ENCODE data around the gene TNIK. TPM values are rescaled to one million over a fixed set of nuclear protein-coding genes. Genes with fewer than 3 reads are reported as not detected.

Gene TNIK
- total RNA-seq: 42.2 TPM
- long read RNA-seq, partial matches to known transcripts: 12 of 21 reads
- long read RNA-seq, other reads (novel, unspliced or antisense): 9 of 21 reads

DNA sequence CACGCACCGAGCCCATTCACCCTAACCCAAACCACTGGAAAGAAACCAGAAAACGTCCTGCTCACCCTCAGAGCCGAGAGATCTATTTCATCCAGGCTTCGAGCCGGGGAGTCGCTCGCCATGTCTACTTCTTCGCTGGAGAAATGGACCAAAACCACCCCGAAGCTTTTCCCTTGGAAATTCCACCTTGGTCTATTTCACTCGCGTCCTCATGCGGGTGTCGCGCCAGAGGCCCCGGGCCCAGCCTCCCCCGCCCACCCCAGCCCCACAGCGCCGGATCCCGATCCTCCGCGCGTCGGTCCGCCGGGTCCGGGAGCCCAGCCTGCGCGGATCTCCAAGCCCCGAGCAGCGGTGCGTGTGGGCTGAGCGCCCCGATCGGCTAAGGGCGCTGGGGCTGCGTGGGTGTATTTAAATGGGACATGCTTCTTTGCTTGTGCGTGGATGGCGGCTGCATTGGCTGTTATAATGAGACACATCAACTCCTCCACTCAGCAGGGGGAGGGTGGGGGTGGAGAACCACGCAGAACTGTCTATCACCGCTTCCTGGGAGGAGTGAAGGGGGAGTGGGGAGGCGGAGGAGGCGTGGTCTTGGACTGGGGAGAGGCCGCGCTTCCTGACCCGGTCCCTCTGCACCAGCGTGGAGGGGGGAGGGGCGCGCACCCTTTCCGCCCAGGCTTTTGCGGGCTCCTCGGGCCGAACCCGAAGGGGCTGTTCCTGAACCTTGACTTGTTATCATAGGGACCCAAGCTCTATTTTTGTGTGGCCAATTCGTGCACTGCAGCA lies at the start of gene TNIK:
TSS of gene TNIK (minus strand) at position 464 of the 783 bp plus-strand sequence. CDS start at position 122, 342 bp downstream.
- DNase-seq (ENCODE audit: low spot score): peak; percentile 96
- intact Hi-C loops (cut with DNase I): loop anchor here (1.0 to 10.0 kb wide), 4 partner anchors 65 to 273 kb away; no protein-coding TSS in a partner anchor

DNA sequence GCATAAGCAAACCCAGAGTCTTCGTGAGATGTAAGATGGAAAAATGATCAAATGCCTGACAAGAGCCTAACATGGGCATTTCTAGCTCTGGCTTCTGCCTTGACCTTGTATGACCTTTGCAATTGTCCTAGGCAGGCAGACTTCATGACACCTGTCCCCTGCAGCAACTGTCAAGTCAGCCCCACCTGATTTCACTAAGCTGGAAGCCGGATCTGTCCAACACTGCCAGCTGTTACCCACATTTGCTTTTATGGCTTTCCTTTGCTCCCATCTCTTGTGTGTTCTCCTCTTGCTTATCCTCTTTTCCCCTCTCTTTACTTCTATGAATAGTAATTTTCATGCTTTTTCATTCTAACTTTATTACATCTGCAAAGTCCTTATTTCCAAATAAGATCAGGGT lies 48.5 kb upstream of the TNIK start:
- no peak for DNase-seq (ENCODE audit: low spot score)
- intact Hi-C loops (cut with DNase I): no loop called here

DNA sequence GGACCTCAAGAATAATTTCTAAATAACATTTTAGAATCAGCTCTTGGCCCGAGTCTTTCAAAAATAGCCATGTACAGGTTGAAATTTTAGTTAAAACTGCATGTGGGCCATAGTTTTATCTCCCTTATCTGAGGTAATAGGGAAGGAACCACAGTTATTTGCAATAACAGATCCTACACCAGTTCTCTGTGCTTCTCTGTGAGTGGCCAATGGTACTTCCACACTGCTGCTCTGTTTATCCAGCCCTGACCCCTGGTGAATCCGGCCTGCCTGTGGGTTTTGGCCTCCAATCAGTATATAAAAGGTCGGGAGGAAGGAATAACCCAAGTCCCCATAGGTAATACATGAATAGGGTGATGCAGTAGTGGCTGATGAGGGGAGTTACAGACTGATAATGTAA lies 48.0 kb upstream of the TNIK start:
- DNase-seq (ENCODE audit: low spot score): no peak
- intact Hi-C loops (cut with DNase I): no loop called here

DNA sequence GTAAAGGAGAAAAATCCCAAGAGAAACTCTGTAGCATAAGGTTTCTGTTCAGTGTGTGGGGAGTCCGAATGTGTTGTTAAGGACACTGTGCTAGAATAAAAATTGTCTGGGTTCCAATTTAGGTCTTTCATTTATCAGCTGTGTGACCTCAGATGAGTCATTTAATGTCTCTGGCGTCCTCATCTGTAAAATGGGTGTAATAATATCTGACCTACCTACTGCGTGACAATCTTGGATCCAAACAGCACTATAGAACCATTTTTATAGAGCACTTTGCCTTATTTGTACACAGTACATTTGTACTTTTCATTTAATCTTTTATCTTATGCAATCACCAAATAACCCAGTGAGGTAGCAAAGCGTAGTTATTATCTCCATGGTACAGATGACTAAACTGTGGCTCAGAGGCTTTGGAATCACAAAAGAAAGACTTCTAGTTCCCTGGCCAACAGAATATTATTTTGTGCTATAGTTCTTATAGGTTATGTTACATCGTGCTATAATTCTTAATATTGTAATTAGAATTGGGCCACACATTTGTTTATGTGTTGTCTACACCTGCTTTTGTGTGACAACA lies 46.6 kb upstream of the TNIK start:
- no peak for DNase-seq (ENCODE audit: low spot score)
- intact Hi-C loops (cut with DNase I): no loop called here

DNA sequence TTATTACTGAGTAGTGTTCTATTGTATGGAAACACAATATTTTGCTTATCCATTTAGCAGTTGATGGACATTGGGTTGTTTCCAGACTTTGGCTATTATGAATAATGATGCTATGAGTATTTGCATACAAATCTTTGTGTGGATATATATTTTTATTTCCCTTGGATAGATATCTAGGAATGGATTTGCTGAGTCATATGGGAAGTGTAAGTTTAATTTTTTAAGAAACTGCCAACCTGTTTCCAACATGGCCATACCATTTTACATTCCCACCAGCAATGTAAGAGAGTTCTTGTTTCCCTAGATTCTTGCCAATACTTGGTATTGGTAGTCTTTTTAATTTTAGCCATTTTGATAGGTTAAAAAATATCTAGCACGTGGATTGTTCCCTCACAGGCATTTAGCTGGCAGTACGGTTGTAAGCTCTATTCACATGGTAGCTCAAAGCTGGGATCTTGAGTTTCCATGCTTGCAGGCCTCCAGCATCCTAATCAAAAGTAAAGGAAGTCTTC lies 45.7 kb upstream of the TNIK start:
- intact Hi-C loops (cut with DNase I): no loop called here
- DNase-seq (ENCODE audit: low spot score): no peak

DNA sequence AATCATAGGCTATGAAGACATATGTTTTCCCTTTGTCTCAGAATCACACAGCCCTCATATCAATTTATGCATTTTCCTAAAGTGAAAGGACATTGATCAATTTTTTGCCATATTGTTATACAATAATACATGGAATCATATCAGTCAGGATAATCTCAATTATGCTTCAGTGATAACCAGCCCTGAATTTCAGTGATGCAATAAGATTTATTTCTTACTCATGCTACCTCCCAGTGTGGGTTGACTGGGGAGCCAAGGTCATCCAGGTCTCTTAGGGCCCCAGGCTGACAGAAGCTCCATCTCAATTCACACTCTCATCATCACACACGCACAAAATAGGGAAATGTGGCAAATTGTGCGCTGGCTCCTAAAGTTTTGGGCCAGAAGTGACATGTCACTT lies 44.2 kb upstream of the TNIK start:
- DNase-seq (ENCODE audit: low spot score): no peak
- intact Hi-C loops (cut with DNase I): no loop called here

DNA sequence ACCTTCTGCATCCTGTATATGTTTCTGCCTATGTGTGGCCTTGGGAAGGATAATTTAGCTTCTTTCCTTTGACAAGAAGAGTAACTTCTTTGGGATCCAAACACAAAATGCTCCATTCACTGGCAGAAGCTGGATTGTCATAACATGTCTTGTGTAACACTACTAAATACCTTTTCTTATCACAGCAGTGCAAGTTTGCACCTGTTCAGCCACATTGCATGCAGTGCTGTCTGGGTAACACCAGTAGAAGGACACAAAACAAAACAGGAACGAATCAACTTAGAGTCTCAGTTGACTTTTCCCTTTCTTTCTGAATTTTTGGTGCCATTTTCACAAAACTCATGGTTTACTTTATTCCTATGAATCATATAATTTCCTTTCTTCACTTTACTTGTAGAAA lies 43.6 kb upstream of the TNIK start:
- intact Hi-C loops (cut with DNase I): no loop called here
- DNase-seq (ENCODE audit: low spot score): no peak

DNA sequence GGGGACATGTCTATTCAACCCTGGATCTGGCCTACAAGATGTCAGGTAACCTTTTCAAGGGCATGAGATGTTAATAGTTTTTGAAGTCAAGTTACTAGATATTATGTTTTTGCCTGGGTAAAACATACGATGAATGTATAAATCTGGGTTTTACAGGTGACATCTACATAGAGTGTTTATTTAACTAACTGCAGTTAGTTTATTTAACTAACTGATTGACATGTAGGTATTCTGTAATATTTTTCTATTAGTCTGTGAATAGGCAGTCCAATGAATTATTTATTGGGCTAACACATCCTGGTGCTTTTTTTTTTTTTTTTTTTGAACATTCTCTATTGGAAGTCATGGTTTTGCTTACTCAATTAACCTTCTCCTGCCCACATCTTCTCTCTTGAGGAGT lies 38.7 kb upstream of the TNIK start:
- DNase-seq (ENCODE audit: low spot score): no peak
- intact Hi-C loops (cut with DNase I): no loop called here

DNA sequence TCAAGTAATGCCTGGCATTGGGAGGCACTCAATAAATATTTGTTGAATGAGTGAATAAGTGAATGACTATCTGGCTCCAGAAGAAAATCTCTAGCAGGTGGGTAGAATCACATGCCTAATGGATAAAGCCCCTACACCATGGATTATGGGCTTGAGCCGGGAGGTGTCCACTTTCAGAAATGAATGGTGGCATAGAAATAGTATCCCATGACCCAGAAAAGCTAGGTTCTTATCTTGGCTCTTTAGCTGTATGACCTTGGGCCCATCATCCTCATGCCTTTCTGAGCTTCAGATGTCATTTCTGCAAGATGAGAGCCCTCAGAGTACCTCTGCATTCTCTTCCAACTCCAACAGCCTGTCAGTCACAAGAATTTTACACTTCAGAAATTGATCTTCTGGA lies 37.3 kb upstream of the TNIK start:
- intact Hi-C loops (cut with DNase I): no loop called here
- no peak for DNase-seq (ENCODE audit: low spot score)

DNA sequence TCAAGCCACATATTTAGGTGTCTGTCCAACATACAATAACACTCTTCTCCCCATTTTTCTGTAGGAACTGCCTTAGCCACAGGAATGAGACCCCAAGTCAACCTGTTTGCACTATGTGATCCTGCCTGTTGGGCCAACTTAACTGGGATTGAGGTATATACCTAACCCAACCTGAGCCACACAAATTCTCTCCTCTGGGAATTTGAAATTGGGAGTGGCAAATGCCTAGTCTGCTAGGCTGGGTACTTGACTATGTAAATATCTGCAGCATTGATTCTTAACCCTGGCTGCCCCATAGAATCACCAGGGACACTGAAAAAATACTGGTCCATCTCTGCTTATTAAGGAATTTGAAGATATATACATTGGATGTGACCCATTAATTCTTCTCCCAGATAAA lies 35.2 kb upstream of the TNIK start:
- intact Hi-C loops (cut with DNase I): no loop called here
- DNase-seq (ENCODE audit: low spot score): no peak

DNA sequence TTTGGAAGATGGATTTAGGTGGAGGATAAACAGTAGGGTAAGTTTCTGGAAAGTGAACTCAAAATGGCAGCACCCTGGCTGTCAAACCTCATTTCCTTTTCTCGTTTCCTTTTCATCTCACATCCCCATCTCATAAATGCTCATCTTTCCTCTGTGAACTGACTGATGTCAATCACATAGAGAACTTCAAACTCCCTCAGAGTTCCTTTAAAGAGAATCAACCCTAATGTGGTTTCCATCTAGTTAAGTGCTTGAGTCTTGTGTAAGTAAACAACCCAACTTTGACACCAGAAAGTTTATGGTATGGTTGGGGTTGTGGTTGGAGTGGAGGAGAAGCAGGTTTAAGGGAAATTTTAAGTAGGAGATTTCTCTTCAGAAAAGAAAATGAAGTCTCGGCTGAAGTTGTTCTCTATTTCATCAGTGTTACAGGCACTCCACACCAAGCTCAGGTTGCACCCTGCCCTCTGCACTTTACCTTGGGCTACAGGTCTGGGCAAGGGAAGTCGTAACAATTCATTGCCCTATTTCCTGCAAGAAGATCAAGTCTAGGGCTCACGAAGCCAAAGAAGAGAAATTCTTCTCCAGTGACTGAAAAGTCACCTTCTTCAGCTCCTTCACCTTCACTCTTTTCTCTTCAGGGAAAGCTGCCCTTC lies 34.4 kb upstream of the TNIK start:
- DNase-seq (ENCODE audit: low spot score): no peak
- intact Hi-C loops (cut with DNase I): no loop called here

DNA sequence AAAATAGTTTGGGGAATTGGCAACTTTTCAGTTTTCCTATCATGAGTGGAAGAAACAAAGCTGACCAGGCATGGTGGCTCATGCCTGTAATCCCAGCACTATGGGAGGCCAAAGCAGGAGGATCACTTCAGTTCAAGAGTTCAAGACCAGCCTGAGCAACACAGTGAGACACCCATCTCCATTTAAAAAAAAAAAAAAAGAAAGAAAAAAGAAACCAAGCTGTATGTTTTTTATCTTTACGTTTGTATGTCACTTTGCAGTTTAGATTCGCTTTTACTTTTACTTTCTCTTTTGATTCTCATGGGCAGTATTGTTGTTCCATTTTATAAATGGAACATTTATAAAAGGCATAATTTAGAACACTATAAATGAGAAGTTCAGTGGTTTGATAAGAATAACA lies 31.2 kb upstream of the TNIK start:
- DNase-seq (ENCODE audit: low spot score): no peak
- intact Hi-C loops (cut with DNase I): no loop called here

DNA sequence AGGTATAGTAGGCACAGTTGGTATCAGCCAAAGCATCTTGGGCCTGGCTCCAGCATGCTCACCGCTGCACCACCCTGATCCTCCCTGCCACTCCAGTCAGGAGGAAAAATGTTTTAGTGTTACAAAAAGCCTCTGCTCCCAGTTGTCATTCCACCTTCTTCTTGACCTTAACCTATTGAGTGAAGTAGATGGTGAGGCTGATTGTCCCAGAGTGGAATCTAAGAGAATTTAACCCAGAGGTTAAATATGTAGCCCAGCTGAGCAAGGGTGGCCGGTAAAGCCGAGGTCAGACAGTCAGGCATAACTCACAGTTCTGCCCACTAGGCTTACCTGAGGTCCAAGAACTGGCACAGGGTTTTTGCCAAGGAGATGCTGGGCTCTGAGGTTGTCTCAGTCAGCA lies 30.7 kb upstream of the TNIK start:
- DNase-seq (ENCODE audit: low spot score): no peak
- intact Hi-C loops (cut with DNase I): no loop called here

DNA sequence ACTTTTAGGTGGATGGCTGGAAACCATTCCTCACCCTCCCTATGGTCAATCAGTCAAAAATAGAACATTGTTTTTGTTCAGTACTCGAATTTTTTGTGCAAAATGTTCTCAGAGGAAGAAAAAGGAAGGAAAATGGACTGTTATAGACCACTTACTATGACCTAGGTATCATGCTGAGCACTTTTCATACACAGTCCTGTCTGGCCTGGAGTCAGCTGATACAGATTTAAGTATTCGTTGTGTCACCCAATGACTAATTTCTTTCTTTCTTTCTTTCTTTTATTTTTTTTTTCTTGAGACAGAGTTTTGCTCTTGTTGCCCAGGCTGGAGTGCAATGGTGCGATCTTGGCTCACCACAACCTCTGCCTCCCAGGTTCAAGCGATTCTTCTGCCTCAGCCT lies 29.1 kb upstream of the TNIK start:
- intact Hi-C loops (cut with DNase I): no loop called here
- DNase-seq (ENCODE audit: low spot score): no peak

DNA sequence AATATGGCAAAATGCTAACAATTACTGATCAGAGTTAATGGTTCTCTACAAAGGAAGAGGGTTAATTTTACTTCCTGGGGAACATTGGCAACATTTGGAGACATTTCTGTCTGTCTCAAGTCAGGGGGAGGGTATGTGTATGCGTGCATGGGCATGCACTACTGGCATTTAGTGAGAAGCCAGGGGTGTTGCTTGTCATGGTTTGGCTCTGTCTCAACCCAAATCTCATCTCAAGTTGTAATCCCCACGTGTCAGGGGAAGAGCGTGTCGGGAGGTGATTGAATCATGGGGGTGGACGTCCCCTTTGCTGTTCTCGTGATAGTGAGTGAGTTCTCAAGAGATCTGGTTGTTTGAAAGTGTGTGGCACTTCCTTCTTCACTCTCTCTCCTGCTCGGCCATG lies 28.3 kb upstream of the TNIK start:
- intact Hi-C loops (cut with DNase I): no loop called here

DNA sequence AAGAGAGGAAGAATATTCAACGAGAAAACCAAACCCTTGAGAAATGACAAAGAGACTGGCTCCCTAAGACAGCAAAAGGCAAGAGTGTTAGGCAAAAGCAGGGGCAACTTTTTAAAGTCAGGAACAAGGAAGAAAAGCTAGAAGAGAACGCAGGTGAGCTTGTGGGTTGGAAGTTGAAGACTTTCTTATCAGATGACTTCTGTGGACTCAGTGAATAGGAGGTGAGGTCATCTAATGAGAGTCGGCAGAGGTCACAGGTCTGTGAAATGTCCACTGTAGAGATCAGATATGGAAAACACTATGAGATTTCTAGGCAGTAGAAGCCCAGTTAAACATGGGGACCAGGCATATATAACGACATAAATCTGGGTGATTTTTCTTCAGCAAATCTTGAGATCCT lies 27.2 kb upstream of the TNIK start:
- DNase-seq (ENCODE audit: low spot score): no peak
- intact Hi-C loops (cut with DNase I): no loop called here

More for the DNA sequence above, 28.3 kb upstream of the TNIK start:
- no peak for DNase-seq (ENCODE audit: low spot score)

DNA sequence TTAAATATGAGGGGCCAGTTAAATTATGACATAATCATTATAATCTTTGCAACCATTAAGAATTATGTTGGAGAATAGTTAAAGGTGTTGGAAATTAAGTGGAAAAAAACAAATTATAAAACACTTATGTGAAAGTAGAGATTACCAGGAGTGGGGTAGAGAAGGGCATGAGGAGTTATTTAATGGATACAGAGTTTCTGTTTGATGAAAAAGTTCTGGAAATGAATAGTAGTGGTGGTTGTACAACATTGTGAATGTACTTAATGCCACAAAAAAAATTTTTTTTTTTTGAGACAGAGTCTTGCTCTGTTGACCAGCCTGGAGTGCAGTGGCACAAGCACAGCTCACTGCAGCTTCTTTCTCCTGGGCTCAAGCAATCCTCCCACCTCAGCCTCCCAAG lies 25.1 kb upstream of the TNIK start:
- intact Hi-C loops (cut with DNase I): no loop called here
- DNase-seq (ENCODE audit: low spot score): no peak

DNA sequence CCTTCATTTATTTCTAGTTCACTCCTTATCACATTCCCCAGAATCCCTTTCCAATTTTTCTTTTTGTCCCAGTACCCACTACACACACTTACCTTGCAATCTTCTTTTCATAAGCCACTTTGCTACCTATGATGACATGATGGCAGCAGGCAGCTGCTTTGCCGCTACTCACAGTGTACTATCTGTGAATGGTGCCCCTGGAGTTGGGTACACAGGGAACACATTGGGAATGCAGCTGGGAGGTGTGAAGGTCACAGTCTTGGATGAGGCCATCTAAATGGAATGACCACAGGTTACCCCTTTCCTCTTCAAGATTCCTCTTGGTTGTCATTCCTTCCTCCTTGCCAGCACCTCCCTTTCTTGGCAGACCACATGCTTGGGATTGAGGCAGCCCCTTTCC lies 20.8 kb upstream of the TNIK start:
- DNase-seq (ENCODE audit: low spot score): no peak
- intact Hi-C loops (cut with DNase I): no loop called here

DNA sequence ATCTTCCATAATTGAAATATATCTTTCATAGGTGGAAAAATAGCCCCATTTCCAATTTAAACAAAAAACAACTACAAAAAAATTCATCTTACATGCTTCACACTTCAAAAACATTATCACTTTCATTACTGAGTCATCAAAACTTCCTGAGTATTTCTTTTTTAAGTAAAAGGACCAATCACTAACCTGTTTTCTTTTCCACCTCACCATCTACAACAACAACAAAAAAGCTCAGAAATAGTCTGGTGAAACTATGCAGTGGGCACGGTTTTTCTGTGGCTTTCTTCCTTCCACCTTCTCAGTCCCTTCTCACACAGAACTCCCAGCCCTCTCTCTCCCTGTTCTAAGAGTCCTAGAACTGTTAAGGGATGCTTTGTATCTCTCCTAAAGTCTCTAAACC lies 20.3 kb upstream of the TNIK start:
- intact Hi-C loops (cut with DNase I): no loop called here
- DNase-seq (ENCODE audit: low spot score): no peak

DNA sequence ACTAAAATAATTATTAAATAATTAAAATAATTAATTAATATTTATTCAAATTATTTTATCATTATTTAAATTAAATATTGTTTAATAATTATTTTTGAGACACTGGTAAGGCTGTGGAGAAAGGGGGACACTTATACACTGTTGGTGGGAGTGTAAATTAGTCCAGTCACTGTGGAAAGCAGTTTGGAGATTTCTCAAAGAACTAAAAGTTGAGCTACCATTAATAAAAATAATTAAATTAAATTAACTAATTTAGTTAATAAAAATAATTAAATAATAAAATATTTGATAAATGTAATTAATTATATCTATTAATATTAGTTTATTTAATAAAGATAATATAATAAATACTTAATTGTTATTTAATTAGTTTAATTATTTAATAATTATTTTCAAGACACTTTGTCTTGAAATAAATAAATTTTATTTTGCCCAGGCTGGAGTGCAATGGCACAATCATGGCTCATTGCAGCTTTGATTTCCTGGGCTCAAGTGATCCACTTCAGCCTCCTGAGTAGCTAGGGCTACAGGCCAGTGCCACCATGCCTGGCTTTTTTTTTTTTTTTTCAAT lies 16.4 kb upstream of the TNIK start:
- no peak for DNase-seq (ENCODE audit: low spot score)
- intact Hi-C loops (cut with DNase I): no loop called here
